Endothelial cell of umbilical vein (primary cell): Measurements from ENCODE around the gene NR4A3. TPM values are rescaled to one million over a fixed set of nuclear protein-coding genes. Genes with fewer than 3 reads are reported as not detected.

Source experiments
- BruUV-seq: library from RNA; stranded (reverse); fragments of 400-500 nt; replicated peaks from 2 replicates; lab custom pipeline; 2021; lab: Mats Ljungman, UMichigan
- CTCF ChIA-PET: fragments of 300-600, 350-600 bp; sonication (Branson Sonifier 250); formaldehyde crosslinking; loops from one replicate; lab custom pipeline; 2021; ENCODE audit warnings: antibody characterized with exemption, inconsistent platforms; lab: Charles Lee
- POLR2A ChIA-PET: fragments of 300-600, 350-600 bp; sonication (Branson Sonifier 250); formaldehyde crosslinking; loops from one replicate; lab custom pipeline; 2021; ENCODE audit warnings: antibody characterized with exemption, inconsistent platforms; lab: Charles Lee
- DNase-seq: peaks from one replicate; pipeline ENCODE4 v3.0.0-alpha.2; 2011; ENCODE audit warnings: low read depth, low spot score
- FAIRE-seq: peaks from 2 replicates; lab custom pipeline; 2011; peaks lifted over from hg19 to GRCh38; lab: Jason Lieb, UNC
- H2AFZ ChIP-seq: 2 replicates; pipeline ENCODE4 v1.6.0; 2012; ENCODE audit warnings: low read depth, low read length, control low read depth, inconsistent platforms
- H3K27ac ChIP-seq: 2 replicates; pipeline ENCODE4 v1.5.1; 2011; ENCODE audit warnings: low read depth, mild to moderate bottlenecking, control low read depth, low read length, moderate library complexity; ENCODE audit not compliant: insufficient read depth
- H3K27me3 ChIP-seq, 2 experiments: 2 replicates each; pipeline versions ENCODE4 v1.6.0 to v1.6.1; 2011; ENCODE audit warnings: low read length in 2 of 2, mixed read lengths in 1 of 2; ENCODE audit not compliant: control insufficient read depth in 2 of 2, insufficient read depth in 2 of 2
- H3K36me3 ChIP-seq, 2 experiments: 2 replicates in 1 of 2; 3 replicates in 1 of 2; pipeline ENCODE4 v1.5.1; 2011; ENCODE audit warnings: low read length in 2 of 2, mild to moderate bottlenecking in 1 of 2, moderate library complexity in 1 of 2; ENCODE audit not compliant: control insufficient read depth in 2 of 2, insufficient read depth in 2 of 2; ENCODE audit errors: extremely low read depth in 1 of 2
- H3K4me1 ChIP-seq: 3 replicates; pipeline ENCODE4 v1.5.1; 2011; ENCODE audit warnings: mild to moderate bottlenecking, low read length; ENCODE audit not compliant: control insufficient read depth, insufficient read depth; ENCODE audit errors: extremely low read depth
- H3K4me2 ChIP-seq: 2 replicates; pipeline ENCODE4 v1.6.1; 2011; ENCODE audit warnings: low read length, control low read depth, mixed read lengths; ENCODE audit not compliant: insufficient read depth
- H3K4me3 ChIP-seq, 3 experiments: fragments of 200-600 bp in 1 of 3; sonication (generic), shearing (Covaris generic) in 1 of 3; replicated peaks in 1 of 3; 2 replicates each; pipeline ENCODE4 v1.5.1; 2011 to 2016; ENCODE audit warnings: control low read depth in 3 of 3, low read length in 3 of 3, mild to moderate bottlenecking in 2 of 3, inconsistent platforms in 1 of 3, low read depth in 1 of 3, moderate library complexity in 1 of 3; ENCODE audit not compliant: insufficient read depth in 1 of 3
- H3K79me2 ChIP-seq: 2 replicates; pipeline ENCODE4 v1.6.0; 2012; ENCODE audit warnings: low read length, inconsistent platforms; ENCODE audit not compliant: control insufficient read depth, insufficient read depth
- H3K9ac ChIP-seq: replicated peaks from 2 replicates; pipeline ENCODE3; 2011; ENCODE audit warnings: low read length, control low read depth; ENCODE audit not compliant: insufficient read depth; ENCODE audit errors: extremely low read depth
- H3K9me1 ChIP-seq: replicated peaks from 3 replicates; pipeline ENCODE4 v1.6.0; 2011; ENCODE audit warnings: mild to moderate bottlenecking, low read length; ENCODE audit not compliant: control insufficient read depth, insufficient read depth; ENCODE audit errors: extremely low read depth
- H3K9me3 ChIP-seq: replicated peaks from 2 replicates; pipeline ENCODE4 v1.5.1; 2012; ENCODE audit warnings: low read length, inconsistent platforms; ENCODE audit not compliant: control insufficient read depth, insufficient read depth
- H4K20me1 ChIP-seq: replicated peaks from 2 replicates; pipeline ENCODE3; 2011; ENCODE audit warnings: mild to moderate bottlenecking, low read length; ENCODE audit not compliant: control insufficient read depth, insufficient read depth; ENCODE audit errors: extremely low read depth
- CTCF ChIP-seq, 2 donors: IDR thresholded peaks; 1 replicate in 1 of 2; 2 replicates in 1 of 2; pipeline ENCODE4 v1.5.1; 2011; ENCODE audit warnings: low read length in 2 of 2, mild to moderate bottlenecking in 2 of 2, moderate library complexity in 2 of 2, control low read depth in 1 of 2, inconsistent platforms in 1 of 2, low read depth in 1 of 2; ENCODE audit not compliant: insufficient read depth in 1 of 2; ENCODE audit errors: extremely low read depth in 1 of 2
- EZH2 ChIP-seq: IDR thresholded peaks from 2 replicates; pipeline ENCODE4 v1.6.1; 2012; ENCODE audit warnings: borderline replicate concordance, low read depth, mild to moderate bottlenecking, moderate library complexity, low read length, inconsistent platforms; ENCODE audit not compliant: severe bottlenecking
- FOS ChIP-seq: IDR thresholded peaks from 2 replicates; pipeline ENCODE4 v1.6.1; 2011; ENCODE audit warnings: mild to moderate bottlenecking, low read length, moderate library complexity, borderline replicate concordance; ENCODE audit not compliant: insufficient read depth
- GATA2 ChIP-seq: IDR thresholded peaks from 2 replicates; pipeline ENCODE4 v1.7.0; 2011; ENCODE audit warnings: low read depth, mild to moderate bottlenecking, moderate library complexity, mixed read lengths, low read length; ENCODE audit not compliant: insufficient read length, insufficient read depth
- JUN ChIP-seq: IDR thresholded peaks from 2 replicates; pipeline ENCODE4 v1.6.1; 2011; ENCODE audit warnings: borderline replicate concordance, low read depth; ENCODE audit not compliant: insufficient read length, insufficient read depth
- MAX ChIP-seq: IDR thresholded peaks from 2 replicates; pipeline ENCODE4 v1.6.1; 2011; ENCODE audit not compliant: insufficient read depth, insufficient read length
- MYC ChIP-seq: IDR thresholded peaks from one replicate; pipeline ENCODE4 v1.6.1; 2011; ENCODE audit warnings: mild to moderate bottlenecking, low read depth, low read length
- POLR2A ChIP-seq: IDR thresholded peaks from 2 replicates; pipeline ENCODE4 v1.6.1; 2012; ENCODE audit warnings: low read depth, mild to moderate bottlenecking, control low read depth, low read length
- POLR2AphosphoS5 ChIP-seq: IDR thresholded peaks from 2 replicates; pipeline ENCODE4 v1.6.1; 2012; ENCODE audit warnings: low read depth, mild to moderate bottlenecking, control low read depth, low read length, moderate library complexity; ENCODE audit not compliant: insufficient read depth
- dilution Hi-C: fragments of 300-500 bp; cut with MboI; formaldehyde crosslinking; loops from one replicate; pipeline ENCODE4 v1.15.0; 2019; ENCODE audit warnings: low sequenced_read_pairs; ENCODE audit not compliant: extremely low pct_ligation_motif_present
- intact Hi-C: fragments of 100-400 bp; cut with micrococcal nuclease; formaldehyde crosslinking; loops from one replicate; pipeline ENCODE4 v1.10.0; 2022
- polyA plus RNA-seq, 4 experiments: library from polyadenylated mRNA; depleted of rRNA in 3 of 4; stranded (reverse) in 3 of 4; unstranded in 1 of 4; fragments of >200 nt; gene quantifications; 2 replicates each; pipeline versions ENCODE4 v1.2.1 to v1.2.3, GENCODE V29; 2011 to 2012; ENCODE audit warnings: missing spikeins in 1 of 4
- total RNA-seq: library from RNA; stranded (reverse); gene quantifications from 2 replicates; pipeline ENCODE4 v1.2.3, GENCODE V29; 2021

The NR4A3 gene
- total and polyA plus RNA-seq, 2 donors (not counting 3 experiments of a cell fraction or from before 2014, with no cell fraction given), result 0.11 to 0.22 TPM

- intact Hi-C loops, result no loop called here
- no peaks in the 10 kb centered on the region for H3K4me1 ChIP-seq
- H3K4me2 ChIP-seq, result no peak overlapping the region
- ChIA-PET CTCF (no interaction called here), POLR2A (no interaction called here)
- TF ChIP-seq EZH2, result no peak
- TF ChIP-seq GATA2, result no peak
- no peak for TF ChIP-seq MAX
- TF ChIP-seq POLR2AphosphoS5, result no peak
- TF ChIP-seq CTCF (IDR thresholded peaks at IDR 0.05; ENCODE audit: extremely low read depth in 1 of 2, insufficient read depth in 1 of 2, low read depth in 1 of 2, low read length in 2 of 2), result no peak
- TF ChIP-seq MYC, result no peak
- peak; percentile 28 for TF ChIP-seq JUN
- peak; percentile 50 for TF ChIP-seq FOS
- TF ChIP-seq POLR2A, result no peak
- DNase-seq (peak; percentile 13), FAIRE-seq (no peak)
- BruUV-seq, result no TSS peak
- no peak overlapping the region for H3K9ac ChIP-seq
- no peaks in the 10 kb centered on the region for H3K36me3 ChIP-seq
- no peaks in the 10 kb centered on the region for H3K79me2 ChIP-seq
- H3K4me3 ChIP-seq, result no peak overlapping the region
- H3K27ac ChIP-seq, result no peak overlapping the region
- H4K20me1 ChIP-seq, result no peaks in the 10 kb centered on the region
- H3K9me3 ChIP-seq, result no peaks in the 10 kb centered on the region
- dilution Hi-C loops, result no loop called here
- no peak overlapping the region for H2AFZ ChIP-seq
- no peaks in the 10 kb centered on the region for H3K27me3 ChIP-seq
- H3K9me1 ChIP-seq, result no peaks in the 10 kb centered on the region
These were observed 43.4 kb upstream of the NR4A3 start for GRCh38 chr9:99778308-99778707.
